Measurements from ENCODE around the gene EHD4. TPM values are rescaled to one million over a fixed set of nuclear protein-coding genes. Genes with fewer than 3 reads are reported as not detected.

EHD4 gene
- total RNA-seq, 1 donor from 2014 or later: 23.8 TPM

GRCh38 chr15:41885841-41886240, 86.5 kb downstream of the EHD4 start:
- Mint-ChIP-seq H3K27me3 (ENCODE audit: low read depth) (no peaks in the 10 kb centered on the region), H3K4me1 (ENCODE audit: low read depth) (peaks cover 4% of the 10 kb centered on the region), H3K27ac (ENCODE audit: unreplicated experiment) (no peak overlapping the region), H3K4me3 (ENCODE audit: unreplicated experiment) (no peak overlapping the region), H3K36me3 (ENCODE audit: low read depth) (peaks cover 2% of the 10 kb centered on the region), H3K9me3 (ENCODE audit: low read depth) (no peaks in the 10 kb centered on the region)
- peak; percentile 82 for DNase-seq (ENCODE audit: low spot score)
- no peak for TF ChIP-seq CTCF (IDR thresholded peaks at IDR 0.05)

GRCh38 chr15:41885321-41885720, 87.0 kb downstream of the EHD4 start:
- Mint-ChIP-seq H3K4me3 (ENCODE audit: unreplicated experiment) (no peak overlapping the region), H3K27me3 (ENCODE audit: low read depth) (no peaks in the 10 kb centered on the region), H3K27ac (ENCODE audit: unreplicated experiment) (no peak overlapping the region), H3K9me3 (ENCODE audit: low read depth) (no peaks in the 10 kb centered on the region), H3K4me1 (ENCODE audit: low read depth) (peaks cover 4% of the 10 kb centered on the region), H3K36me3 (ENCODE audit: low read depth) (peaks cover 2% of the 10 kb centered on the region)
- no peak for TF ChIP-seq CTCF (IDR thresholded peaks at IDR 0.05)
- DNase-seq (ENCODE audit: low spot score): no peak

- Mint-ChIP-seq H3K4me1 (ENCODE audit: low read depth) (peaks cover 4% of the 10 kb centered on the region), H3K27me3 (ENCODE audit: low read depth) (no peaks in the 10 kb centered on the region), H3K9me3 (ENCODE audit: low read depth) (no peaks in the 10 kb centered on the region), H3K36me3 (ENCODE audit: low read depth) (peaks cover 4% of the 10 kb centered on the region), H3K27ac (ENCODE audit: unreplicated experiment) (no peak overlapping the region), H3K4me3 (ENCODE audit: unreplicated experiment) (no peak overlapping the region)
- no peak for TF ChIP-seq CTCF (IDR thresholded peaks at IDR 0.05)
- DNase-seq (ENCODE audit: low spot score): no peak
These were observed 87.9 kb downstream of the EHD4 start for GRCh38 chr15:41884458-41884857.

- Mint-ChIP-seq H3K27me3 (ENCODE audit: low read depth) (no peaks in the 10 kb centered on the region), H3K4me1 (ENCODE audit: low read depth) (peaks cover 4% of the 10 kb centered on the region), H3K27ac (ENCODE audit: unreplicated experiment) (no peak overlapping the region), H3K4me3 (ENCODE audit: unreplicated experiment) (no peak overlapping the region), H3K36me3 (ENCODE audit: low read depth) (peaks cover 5% of the 10 kb centered on the region), H3K9me3 (ENCODE audit: low read depth) (no peaks in the 10 kb centered on the region)
- TF ChIP-seq CTCF (IDR thresholded peaks at IDR 0.05): no peak
- no peak for DNase-seq (ENCODE audit: low spot score)
These were observed 88.9 kb downstream of the EHD4 start for GRCh38 chr15:41883484-41883825.

GRCh38 chr15:41882689-41883483, 89.5 kb downstream of the EHD4 start:
- Mint-ChIP-seq H3K4me1 (ENCODE audit: low read depth) (peaks cover 4% of the 10 kb centered on the region), H3K27me3 (ENCODE audit: low read depth) (no peaks in the 10 kb centered on the region), H3K9me3 (ENCODE audit: low read depth) (no peaks in the 10 kb centered on the region), H3K27ac (ENCODE audit: unreplicated experiment) (no peak overlapping the region), H3K36me3 (ENCODE audit: low read depth) (peaks cover 5% of the 10 kb centered on the region), H3K4me3 (ENCODE audit: unreplicated experiment) (no peak overlapping the region)
- TF ChIP-seq CTCF (IDR thresholded peaks at IDR 0.05): no peak
- peak; percentile 79 for DNase-seq (ENCODE audit: low spot score)
